GM21381 (cell line): ENCODE data around the gene GCH1.
"Not testable (repeated sequence)": the region's sequence is repeated elsewhere in the genome, so short reads cannot be mapped to it uniquely, and the experiment has no call there.

Experiments
- ATAC-seq: cut with Tn5 transposase; IDR thresholded peaks from one replicate; pipeline ENCODE4 v1.9.1; 2021; ENCODE audit warnings: mild to moderate bottlenecking, moderate library complexity; ENCODE audit not compliant: unreplicated experiment

Gene GCH1, protein sequence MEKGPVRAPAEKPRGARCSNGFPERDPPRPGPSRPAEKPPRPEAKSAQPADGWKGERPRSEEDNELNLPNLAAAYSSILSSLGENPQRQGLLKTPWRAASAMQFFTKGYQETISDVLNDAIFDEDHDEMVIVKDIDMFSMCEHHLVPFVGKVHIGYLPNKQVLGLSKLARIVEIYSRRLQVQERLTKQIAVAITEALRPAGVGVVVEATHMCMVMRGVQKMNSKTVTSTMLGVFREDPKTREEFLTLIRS

DNA sequence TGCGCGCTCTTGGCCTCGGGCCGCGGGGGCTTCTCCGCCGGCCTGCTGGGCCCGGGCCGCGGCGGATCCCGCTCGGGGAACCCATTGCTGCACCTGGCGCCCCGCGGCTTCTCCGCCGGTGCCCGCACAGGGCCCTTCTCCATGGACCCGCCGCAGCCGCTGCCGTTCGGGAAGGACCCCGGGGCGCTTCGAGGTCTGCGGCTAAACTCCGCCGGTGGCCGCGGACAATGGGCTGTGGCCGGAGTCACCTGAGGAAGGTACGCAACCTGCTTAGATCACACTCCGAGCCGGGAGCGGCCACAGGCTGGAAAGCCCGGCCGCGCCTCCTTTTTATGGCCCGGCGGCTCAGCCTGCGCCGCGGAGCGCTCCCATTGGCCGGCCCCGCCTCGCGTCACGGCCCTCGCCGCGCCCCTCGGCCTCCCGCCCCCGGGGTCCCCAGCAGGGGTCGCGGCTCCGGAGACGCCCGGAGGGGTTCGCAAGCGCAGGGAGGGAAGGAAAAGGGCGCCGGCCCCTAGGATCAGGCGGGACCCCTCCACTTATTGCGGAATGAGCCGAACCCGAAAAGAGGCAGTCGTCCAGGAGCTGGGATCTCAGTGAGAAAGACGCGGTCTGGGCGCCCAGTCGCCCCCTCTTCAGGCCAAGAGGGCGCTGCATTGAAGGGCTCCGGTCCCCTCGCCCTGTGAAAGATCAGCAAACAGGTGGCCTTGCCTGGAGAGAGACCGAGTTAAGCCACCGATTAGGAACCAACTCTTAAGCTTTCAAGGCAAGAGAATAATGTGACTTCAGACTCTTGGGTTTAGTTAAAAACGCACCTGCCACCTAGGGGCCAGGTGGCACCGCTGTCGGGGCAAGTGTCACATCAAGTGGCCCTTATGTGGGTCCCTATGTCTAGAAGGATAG is at the start of gene GCH1:
GCH1 (minus strand) TSS at position 306 of the 900 bp plus-strand sequence; CDS start at position 143, 163 bp downstream.
- peak; percentile 81 for ATAC-seq

DNA sequence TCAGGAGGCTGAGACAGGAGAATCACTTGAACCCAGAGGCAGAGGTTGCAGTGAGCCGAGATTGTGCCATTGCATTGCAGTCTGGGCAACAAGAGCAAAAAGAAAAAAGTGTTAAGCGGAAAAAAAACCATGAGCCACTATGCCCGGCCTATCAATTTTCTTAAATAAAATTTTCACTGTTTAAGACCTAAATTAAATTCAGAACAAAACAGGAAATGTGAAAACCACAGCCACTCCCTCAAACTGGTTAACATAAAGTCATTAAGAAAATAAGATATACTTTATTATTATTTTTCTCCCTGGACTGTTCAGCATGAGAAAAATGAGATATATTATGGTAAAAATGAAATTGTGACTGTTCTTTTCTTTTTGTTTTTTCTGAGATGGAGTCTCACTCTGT is 44.6 kb upstream of the GCH1 start:
- no peak for ATAC-seq

DNA sequence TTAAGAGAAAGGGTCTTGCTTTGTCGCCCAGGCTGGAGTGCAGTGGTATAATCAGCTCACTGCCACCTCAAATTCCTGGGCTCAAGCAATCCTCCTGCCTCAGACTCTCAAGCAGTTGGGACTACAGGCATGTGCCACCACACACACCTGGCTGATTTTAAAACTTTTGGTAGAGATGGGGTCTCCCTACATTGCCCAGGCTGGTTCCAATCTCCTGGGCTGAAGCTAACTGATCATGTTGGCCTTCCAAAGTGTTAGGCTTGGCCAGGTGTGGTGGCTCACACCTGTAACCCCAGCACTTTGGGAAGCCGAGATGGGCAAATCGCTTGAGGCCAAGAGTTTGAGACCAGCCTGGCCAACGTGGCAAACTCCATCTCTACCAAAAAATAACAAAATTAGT is 43.9 kb upstream of the GCH1 start:
- no peak for ATAC-seq

DNA sequence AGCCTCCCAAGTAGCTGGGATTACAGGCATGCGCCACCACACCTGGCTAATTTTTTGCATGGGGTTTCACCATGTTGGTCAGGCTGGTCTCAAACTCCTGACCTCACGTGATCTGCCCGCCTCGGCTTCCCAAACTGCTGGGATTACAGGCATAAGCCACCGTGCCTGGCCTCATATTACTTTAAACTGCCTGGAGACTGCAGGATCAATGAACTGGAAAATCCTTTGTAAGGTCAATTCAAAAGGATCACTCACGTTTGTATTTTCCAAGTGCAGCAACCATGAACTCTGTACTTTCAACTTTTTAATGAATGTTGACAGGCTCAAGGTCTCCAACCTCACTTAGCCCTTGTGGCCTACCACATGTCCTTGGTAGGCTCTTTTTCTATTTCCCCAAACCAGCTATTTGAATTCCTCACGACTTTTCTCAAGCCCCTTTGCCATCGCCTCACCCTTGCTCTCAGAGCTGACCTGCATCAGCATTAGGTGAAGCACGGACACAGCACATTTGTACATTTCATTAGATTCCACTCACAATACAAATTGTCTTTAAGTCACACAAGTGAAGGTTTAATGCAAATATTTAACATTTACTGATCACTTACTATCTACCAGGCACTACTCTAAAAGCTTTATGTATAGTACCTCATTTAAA is 42.2 kb upstream of the GCH1 start:
- no peak for ATAC-seq

DNA sequence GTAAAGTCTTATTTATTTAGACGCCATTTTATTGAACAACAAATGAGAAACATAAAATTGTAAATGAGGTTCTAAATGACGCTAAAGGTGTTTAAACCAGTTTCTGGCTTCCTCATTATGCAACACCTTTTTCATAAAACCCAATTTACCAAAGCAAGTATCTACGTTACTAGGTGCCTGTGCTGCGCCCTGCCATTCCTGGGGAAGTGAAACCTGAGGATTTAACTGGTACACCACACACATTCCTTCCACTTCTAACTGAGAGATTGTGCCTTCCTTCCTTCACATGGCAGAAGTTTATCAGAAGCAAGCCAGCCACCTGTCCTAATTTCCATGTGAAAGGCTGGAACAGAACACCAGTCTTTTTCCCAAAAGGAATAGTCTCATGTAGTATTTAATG is 40.3 kb upstream of the GCH1 start:
- no peak for ATAC-seq

DNA sequence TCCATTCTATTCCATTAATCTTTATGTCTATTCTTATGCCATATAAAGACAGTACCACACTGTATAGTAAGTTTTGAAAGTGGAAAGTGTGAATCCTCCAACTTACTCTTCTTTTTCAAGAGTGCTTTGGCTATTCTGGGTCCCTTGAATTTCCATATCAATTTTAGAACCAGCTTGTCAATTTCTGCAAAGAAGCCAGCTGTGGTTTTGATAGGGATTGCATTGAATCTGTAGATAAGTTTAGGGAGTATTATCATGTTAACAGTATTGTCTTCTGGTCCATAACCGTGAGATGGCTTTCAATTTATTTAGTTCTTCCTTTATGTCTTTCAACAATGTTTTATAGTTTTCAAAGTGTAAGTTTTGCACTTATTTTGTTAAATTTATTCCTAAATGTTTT is 34.2 kb upstream of the GCH1 start:
- no peak for ATAC-seq

DNA sequence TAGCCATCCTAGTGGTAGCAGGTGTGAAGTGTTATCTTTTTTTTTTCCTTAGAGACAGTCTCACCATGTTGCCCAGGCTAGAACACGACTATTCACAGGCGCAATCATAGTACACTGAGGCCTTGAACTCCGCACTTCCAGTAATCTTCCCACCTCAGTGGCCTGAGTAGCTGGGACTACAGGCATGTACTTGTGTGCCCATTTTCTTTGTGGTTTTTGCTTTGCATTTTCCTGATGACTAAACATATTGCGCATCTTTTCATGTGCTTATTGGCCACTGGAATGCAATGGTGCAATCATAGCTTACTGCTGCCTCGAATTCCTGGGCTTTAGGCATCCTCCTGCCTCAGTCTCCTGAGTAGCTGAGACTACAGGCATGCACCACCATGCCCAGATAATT is 33.3 kb upstream of the GCH1 start:
- ATAC-seq = no peak

DNA sequence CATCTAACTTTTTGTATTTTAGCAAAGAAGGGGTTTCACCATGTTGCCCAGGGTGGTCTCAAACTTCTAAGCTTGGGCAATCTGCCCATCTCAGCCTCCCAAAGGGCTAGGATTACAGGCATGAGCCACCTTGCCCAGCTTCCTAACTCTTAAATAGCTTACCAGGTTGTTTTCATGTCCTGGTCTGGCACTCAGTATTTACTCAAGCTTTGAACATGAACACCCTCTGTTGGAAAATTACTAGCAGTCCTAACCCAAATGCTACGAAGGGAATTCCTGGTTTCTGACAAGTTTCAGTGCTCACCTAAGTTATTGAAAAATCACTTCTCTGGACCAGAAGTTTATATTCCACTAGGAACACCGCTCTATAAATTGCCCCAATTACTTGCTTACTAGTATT is 32.5 kb upstream of the GCH1 start:
- no peak for ATAC-seq

DNA sequence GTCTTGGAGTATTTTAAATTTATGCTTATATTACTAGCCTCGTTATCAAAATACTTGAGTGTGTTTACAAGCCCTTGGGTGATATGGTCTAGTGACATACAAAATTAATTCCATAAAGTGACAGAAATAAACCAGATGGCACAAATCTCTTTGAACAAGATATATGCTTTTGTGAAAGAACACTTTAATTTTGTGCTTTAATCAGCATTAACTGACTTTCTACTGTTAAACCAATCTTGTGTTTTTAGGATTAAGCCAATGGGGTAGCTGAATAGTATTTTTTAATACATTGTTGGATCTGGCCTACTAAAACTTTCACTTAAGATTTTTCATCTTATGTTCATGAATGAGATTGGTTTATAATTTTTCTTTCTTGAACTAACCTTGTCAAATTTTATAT is 30.4 kb upstream of the GCH1 start:
- ATAC-seq = no peak

DNA sequence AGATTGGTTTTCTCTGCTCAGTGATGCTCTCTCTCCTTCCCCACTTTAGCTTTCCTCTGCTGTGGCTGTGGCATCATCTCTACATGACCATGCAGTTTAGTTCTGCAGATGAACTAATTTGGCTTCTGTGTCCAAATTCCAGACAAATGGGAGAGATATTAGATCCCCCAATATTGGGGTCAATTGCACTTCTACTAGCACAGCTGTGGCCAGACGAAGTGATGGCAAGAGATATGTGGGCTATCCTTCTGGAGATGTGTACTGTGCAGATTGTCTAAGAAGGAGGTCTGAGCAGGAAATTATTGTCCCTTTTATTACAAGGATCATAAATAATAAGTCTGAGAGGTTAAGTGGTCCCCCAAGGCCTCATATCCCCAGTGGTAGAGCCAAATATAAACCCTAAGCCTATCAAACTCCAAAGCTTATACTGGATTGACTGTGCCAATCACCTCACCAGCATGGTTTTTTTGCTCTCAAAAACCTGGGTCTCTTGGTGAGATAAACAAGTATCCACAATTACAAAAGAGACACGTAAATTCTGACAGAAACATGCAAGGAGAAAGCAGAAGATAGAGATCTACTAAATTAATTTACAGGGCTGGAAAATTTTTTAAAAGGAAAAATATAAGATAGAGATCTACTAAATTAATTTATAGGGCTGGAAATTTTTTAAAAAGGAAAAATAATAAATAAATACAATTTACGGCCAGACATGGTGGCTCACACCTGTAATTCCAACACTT is 29.1 kb upstream of the GCH1 start:
- ATAC-seq = no peak

DNA sequence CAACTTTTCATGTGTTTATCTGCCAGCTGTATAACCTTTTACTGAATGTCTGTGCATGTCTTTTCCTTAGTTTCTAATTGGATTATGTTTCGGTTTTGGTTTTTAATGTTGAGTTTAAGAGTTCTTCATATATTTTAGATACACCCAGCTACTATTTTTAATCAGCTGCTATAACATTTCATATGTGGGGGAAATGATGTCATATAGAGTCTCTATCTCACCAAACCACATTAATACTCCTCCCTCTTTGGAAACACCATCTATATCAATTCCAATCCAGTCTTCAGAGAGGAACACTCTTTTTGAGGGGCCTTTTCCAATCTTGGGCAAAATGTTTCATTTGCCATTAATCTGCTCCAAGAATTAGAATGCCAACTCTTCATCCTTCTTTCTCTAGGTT is 28.5 kb upstream of the GCH1 start:
- no peak for ATAC-seq

DNA sequence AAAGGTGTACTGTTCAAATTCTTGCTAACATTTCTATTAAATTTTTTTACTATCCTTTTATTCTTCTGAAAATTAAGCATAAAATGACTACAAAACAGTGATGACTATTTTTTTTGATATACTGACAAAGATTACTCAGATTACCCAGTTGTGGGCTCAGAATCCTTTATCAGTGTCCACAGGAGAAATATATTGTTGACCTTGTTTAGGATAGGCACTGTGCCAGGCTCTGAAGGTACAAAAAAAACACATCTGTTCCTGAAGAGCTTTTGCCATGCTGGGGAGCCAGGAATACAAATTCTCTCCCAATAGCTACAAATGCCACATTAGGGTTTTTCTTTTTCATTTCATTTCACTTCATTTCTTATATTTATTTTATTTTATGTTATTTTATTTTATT is 26.9 kb upstream of the GCH1 start:
- no peak for ATAC-seq

DNA sequence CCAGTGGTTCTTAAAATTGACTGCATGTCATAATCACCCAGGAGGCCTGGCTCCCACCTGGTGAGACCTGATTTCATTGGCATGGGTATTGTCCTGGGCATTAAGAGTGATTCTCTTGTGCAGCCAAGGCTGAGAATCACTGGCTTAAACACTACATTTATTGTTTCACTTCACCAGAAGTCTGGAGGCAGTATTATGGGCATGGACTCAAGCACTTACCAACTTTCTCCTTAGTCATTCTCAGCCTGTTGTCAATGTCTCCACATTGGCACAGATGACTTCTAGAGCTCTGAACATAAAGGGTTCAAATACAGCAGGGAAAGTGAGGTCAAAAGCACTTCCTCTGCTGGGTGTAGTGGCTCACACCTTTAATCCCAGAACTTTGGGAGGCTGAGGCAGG is 25.6 kb upstream of the GCH1 start:
- no peak for ATAC-seq

DNA sequence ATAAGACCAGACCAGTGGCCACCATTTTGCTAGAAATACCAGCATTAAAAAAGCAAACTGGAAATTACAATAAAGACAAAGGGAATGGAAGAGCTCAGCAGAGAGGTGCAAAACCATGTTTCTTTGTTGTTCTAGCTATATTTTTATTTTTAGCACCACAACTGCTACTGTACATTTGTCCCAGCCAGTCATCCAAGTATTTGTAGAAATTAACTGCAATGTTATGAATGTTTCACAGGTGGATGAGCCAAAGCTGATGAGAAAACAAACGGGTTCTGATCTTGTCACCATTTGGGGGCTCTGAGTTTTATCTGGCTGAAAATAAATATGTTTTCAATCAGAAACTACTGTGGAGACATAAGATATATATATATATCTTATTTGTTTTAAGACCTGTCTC is 24.9 kb upstream of the GCH1 start:
- no peak for ATAC-seq

DNA sequence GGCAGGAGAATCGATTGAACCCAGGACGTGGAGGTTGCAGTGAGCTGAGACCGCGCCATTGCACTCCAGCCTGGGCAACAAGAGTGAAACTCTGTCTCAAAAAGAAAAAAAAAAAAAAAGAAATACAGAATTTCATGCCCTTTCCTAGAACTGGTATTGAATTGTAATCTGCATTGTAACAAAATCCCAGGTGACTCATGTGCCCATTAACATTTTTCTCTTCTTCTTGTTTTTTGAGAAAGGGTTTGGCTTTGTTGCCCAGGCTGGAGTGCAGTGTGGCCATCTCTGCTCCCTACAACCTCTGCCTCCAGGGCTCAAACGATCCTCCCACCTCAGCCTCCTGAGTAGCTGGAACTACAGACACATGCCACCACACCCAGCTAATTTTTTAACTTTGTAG is 23.9 kb upstream of the GCH1 start:
- ATAC-seq = not testable (repeated sequence)

DNA sequence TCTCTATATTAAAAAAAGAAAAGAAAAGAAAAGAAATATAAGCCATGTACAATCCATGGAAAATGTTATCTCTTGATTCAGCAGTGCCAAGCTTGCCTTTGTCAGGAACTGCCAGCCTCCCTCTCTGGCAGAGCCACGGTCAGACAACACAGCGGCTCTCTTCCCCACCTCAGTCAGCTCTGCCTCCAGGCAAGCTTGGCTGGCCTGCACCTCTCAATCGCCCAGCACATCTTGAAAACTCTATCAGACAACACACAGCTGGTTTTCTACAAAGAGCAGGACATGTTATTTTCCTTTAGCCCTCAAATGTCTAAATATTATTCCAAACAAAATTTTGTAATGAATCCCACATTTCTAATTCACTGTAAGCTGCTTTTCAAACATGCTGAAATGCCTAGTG is 20.0 kb upstream of the GCH1 start:
- no peak for ATAC-seq

DNA sequence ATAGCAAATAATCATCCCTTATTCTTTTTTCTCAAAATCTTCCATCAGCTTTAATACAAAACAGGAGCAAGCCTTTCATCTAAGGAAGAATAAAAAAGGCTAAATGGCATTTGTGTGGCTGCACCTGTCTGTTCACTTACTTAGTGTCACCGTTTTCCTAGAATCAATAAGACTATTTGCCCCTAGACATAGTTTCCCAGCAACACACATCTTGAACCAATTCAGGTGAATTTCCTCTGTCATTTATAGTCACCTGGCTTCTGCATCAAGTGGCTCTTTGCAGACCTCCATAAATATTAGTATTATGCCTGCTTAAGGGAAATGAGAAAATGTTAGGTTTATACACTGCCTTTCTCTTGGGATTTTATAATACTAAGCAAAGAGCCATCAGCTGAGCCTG is 17.4 kb upstream of the GCH1 start:
- no peak for ATAC-seq

DNA sequence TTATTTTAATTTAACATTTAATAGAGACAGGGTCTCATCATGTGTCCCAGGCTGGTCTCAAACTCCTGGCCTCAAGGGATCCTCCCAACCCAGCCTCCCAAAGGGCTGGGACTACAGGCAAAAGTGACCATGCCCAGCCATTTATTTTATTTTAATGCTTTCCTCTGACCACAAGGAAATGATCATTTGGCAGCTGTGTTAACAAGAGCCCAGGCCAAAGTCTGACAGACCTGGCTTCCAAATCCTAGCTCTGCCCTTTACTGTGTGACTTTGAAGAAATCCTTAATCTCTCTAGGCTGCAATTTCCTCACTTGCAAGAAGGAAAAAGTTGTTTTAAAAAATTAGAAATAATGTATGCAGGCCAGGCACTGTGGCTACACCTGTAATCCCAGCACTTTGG is 16.7 kb upstream of the GCH1 start:
- ATAC-seq = no peak

DNA sequence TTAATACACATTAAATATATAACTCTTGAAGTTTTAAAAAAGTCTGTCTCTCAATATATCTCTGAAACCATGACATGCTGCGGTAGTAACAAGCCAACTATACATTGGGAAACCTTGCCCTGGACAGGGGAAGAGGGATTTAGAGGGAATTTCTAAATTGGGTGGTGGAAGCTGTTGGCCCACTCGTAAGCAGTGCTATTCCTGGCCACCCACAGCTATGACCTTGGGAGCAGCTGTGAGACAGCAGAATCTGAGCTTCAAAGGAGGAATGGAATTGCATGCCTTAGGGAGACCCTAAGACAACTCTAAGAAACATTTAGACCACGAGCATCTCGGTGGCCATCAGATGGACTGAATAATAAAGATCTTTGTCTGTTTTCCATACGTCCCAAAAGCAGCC is 15.8 kb upstream of the GCH1 start:
- ATAC-seq = no peak

DNA sequence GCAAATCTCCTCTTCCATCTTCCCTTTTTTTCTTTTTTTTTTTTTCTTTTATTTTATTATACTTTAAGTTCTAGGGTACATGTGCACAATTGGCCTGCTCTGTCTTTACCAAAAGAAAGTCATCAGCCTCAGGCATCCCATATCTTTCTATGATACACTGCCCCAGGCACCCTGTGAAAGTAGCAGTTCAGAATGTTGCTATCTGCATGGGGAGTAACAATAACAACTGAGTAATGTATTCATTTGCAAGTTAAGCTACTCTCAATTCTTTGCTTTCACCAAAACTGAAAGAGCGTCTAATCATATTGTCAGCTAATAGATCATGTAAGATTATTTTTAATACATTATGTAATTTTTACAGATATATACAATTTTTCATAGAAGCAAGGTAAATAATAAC is 13.5 kb upstream of the GCH1 start:
- no peak for ATAC-seq

DNA sequence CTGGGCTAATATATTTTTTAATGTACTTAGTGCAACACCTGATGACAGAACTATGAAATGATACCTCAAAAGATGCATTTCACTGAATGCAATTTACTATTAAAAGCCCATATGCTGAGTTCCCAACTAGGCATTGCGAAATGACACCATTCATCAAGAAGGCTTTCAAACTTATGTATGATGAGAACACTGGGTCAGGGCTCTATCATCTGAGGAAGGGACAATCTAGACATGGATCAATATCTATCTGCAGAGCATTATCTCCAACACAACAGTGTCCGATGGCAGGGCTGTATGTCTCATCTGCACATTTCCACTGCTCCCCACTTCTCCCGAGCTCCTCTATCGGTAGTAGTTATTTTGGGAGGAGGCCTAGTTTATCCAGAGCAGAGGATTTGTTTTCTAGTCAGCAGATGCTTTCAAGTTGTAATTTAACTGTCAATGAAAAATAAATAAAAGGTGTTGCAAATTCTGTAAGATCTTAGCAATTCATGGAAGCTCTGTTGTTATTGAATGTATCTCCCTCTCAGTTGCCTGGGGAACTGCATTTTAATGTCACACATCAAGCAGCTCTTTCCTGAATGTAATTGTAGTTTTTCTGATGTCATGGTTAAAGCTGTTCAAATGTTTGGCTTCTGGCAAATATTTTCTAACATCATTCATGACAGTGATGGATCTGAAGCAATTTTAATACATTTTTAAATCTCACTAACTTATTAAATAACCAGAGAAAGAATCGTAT is 7.4 kb upstream of the GCH1 start:
- ATAC-seq = no peak
